ENCODE measurements around the gene NRXN3.

- TF ChIP-seq, protein P1, sequence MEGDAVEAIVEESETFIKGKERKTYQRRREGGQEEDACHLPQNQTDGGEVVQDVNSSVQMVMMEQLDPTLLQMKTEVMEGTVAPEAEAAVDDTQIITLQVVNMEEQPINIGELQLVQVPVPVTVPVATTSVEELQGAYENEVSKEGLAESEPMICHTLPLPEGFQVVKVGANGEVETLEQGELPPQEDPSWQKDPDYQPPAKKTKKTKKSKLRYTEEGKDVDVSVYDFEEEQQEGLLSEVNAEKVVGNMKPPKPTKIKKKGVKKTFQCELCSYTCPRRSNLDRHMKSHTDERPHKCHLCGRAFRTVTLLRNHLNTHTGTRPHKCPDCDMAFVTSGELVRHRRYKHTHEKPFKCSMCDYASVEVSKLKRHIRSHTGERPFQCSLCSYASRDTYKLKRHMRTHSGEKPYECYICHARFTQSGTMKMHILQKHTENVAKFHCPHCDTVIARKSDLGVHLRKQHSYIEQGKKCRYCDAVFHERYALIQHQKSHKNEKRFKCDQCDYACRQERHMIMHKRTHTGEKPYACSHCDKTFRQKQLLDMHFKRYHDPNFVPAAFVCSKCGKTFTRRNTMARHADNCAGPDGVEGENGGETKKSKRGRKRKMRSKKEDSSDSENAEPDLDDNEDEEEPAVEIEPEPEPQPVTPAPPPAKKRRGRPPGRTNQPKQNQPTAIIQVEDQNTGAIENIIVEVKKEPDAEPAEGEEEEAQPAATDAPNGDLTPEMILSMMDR (IDR thresholded peaks at IDR 0.05), result no peak
- no peak for TF ChIP-seq POLR2A (IDR thresholded peaks at IDR 0.05)
Observed at GRCh38 chr14:79542121-79542520, 1371.9 kb downstream of the NRXN3 start.
